ENCODE results near the gene MRGPRF. TPM values are rescaled to one million over a fixed set of nuclear protein-coding genes. Genes with fewer than 3 reads are reported as not detected.

The MRGPRF gene
- total RNA-seq, 4 donors from 2014 or later, result 17.9 to 119 (median 43.6) TPM

GRCh38 chr11:69054397-69055211 is 41.6 kb upstream of the MRGPRF start:
- intact Hi-C loops (cut with DNase I; ENCODE audit: low total_unique reads) (no loop called here), in situ Hi-C loops (cut with MboI; ENCODE audit: low pct_ligation_motif_present in 1 of 4, low pct_unique_long_range_greater_than_20kb in 1 of 4, low sequenced_read_pairs in 3 of 4) (no loop called here)
- DNase-seq, result no peak
- Histone ChIP-seq H3K9me3 (no peaks in the 10 kb centered on the region), H3K27me3 (no peaks in the 10 kb centered on the region), H3K36me3 (peaks cover 0 to 6% (median 0%) of the 10 kb centered on the region in 4 donors), H3K4me1 (peaks cover 22 to 51% (median 34%) of the 10 kb centered on the region in 4 donors), H3K27ac (peak overlapping the region; percentile 44 to 61 (median 58)), H3K4me3 (no peak overlapping the region)
- TF ChIP-seq POLR2AphosphoS5 (IDR thresholded peaks at IDR 0.05), result no peak
- TF ChIP-seq POLR2A (IDR thresholded peaks at IDR 0.05), result no peak
- TF ChIP-seq EP300 (IDR thresholded peaks at IDR 0.05; ENCODE audit: low read depth), result no peak
- TF ChIP-seq CTCF (IDR thresholded peaks at IDR 0.05), result no peak
- 95% methylated on average over 29 of the region's 31 CpGs; no CpG with 5 or more reads in 1 of the 2 donors for WGBS, 2 donors (ENCODE audit: low coverage in 1 of 2)

DNA sequence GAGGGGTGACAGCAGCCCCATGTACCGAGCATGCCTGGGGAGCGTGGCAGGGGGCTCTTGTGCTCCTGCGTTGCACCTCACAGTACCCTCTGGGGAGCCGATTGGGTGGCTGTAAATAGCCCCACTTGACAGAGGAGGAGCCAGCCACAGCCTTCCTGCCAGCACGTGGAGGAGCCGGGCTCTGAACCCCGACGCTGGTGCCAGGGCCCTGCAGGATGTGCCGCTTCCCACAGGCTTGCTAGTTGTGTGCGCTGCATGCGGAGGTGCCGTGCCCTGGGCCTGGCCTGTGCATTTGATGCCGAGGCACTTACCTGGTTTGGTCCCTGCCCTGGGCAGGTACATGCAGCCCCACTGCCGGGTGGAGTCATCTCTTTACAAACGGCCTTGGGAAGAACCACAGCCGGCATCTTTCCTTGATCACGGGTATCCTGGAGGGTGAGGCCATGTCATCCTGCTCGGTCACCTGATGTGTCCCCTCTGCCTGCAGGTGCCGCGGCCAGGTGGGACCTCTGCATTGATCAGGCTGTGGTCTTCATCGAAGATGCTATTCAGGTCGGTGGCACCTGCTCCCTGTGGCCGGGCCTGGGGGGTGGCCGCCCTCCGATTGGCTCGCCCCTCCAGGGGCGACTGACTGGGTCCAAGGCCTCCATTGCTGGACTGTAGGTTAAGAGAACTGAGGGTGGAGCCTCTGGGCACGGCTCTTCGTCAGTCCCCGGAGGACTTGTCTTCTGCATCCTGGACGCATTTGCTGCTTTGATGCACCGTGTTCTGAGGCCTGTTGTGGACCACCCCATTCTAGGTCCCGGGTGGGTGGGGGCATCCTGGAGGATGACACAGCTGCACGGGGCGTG is 40.7 kb upstream of the MRGPRF start:
- H3K27ac ChIP-seq, result peak overlapping the region in 3 of 4 donors; percentile 89 to 94 (median 93)
- 84% methylated on average over 23 of the region's 35 CpGs; no CpG with 5 or more reads in 1 of the 2 donors for WGBS, 2 donors (ENCODE audit: low coverage in 1 of 2)
- intact Hi-C loops (cut with DNase I; ENCODE audit: low total_unique reads) (no loop called here), in situ Hi-C loops (cut with MboI; ENCODE audit: low pct_ligation_motif_present in 1 of 4, low pct_unique_long_range_greater_than_20kb in 1 of 4, low sequenced_read_pairs in 3 of 4) (no loop called here)
- peaks cover 0 to 6% (median 0%) of the 10 kb centered on the region in 4 donors for H3K36me3 ChIP-seq
- H3K27me3 ChIP-seq, result no peaks in the 10 kb centered on the region
- no peak overlapping the region for H3K4me3 ChIP-seq
- DNase-seq, result no peak
- no peaks in the 10 kb centered on the region for H3K9me3 ChIP-seq
- peaks cover 24 to 53% (median 37%) of the 10 kb centered on the region in 4 donors for H3K4me1 ChIP-seq
- TF ChIP-seq POLR2A (IDR thresholded peaks at IDR 0.05) (no peak), POLR2AphosphoS5 (IDR thresholded peaks at IDR 0.05) (no peak), EP300 (IDR thresholded peaks at IDR 0.05; ENCODE audit: low read depth) (no peak), CTCF (IDR thresholded peaks at IDR 0.05) (no peak)

DNA sequence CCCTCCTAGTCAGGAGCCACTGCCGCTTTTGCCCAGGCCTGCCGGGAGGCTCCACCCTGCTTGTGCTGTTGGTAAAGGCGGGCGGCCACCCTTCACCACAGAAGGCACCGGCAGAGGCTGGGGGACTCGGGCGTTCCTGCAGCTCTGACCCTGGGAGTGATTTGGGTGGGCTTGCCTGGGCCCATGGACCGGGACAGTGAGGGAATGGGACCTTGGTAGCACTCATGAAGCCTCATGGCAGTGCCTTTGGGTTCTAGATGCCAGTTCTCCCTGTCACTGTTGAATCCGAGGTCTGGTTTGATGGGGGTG is 40.1 kb upstream of the MRGPRF start:
- Histone ChIP-seq H3K4me3 (no peak overlapping the region), H3K36me3 (peaks cover 0 to 5% (median 0%) of the 10 kb centered on the region in 4 donors), H3K4me1 (peaks cover 24 to 57% (median 37%) of the 10 kb centered on the region in 4 donors), H3K27me3 (no peaks in the 10 kb centered on the region), H3K9me3 (no peaks in the 10 kb centered on the region), H3K27ac (peak overlapping the region; percentile 89 to 94 (median 93))
- DNase-seq, result no peak
- in situ Hi-C loops (cut with MboI; ENCODE audit: low pct_ligation_motif_present in 1 of 4, low pct_unique_long_range_greater_than_20kb in 1 of 4, low sequenced_read_pairs in 3 of 4), result no loop called here
- intact Hi-C loops (cut with DNase I; ENCODE audit: low total_unique reads), result no loop called here
- TF ChIP-seq CTCF (IDR thresholded peaks at IDR 0.05), result no peak
- 86% methylated on average over 8 of the region's 9 CpGs; no CpG with 5 or more reads in 1 of the 2 donors for WGBS, 2 donors (ENCODE audit: low coverage in 1 of 2)
